GM20000 (cell line): Measurements from ENCODE around the gene LRRC61.
A peak's percentile ranks its signal among the peaks of the same experiment; 100 is the strongest.

ENCODE experiments used
- DNase-seq: peaks from one replicate; pipeline ENCODE4 v3.0.0; 2012; ENCODE audit warnings: low spot score
- CTCF ChIP-seq: IDR thresholded peaks from 2 replicates; pipeline ENCODE4 v1.5.1; 2012; ENCODE audit warnings: mild to moderate bottlenecking, control low read depth; ENCODE audit errors: extremely low read depth, missing control alignments

Gene LRRC61

GRCh38 chr7:150379441-150380379 is 56.6 kb downstream of the LRRC61 start:
- TF ChIP-seq CTCF: no peak
- DNase-seq: no peak

- DNase-seq: peak; percentile 77
- TF ChIP-seq CTCF: no peak
Measured at GRCh38 chr7:150380463-150380862, 57.3 kb downstream of the LRRC61 start.

GRCh38 chr7:150381096-150381495 is 57.9 kb downstream of the LRRC61 start:
- TF ChIP-seq CTCF: no peak
- no peak for DNase-seq

- no peak for TF ChIP-seq CTCF
- DNase-seq: no peak
Measured at GRCh38 chr7:150381785-150382122, 58.6 kb downstream of the LRRC61 start.

- no peak for DNase-seq
- no peak for TF ChIP-seq CTCF
Measured at GRCh38 chr7:150382123-150382843, 59.1 kb downstream of the LRRC61 start.

GRCh38 chr7:150382844-150383225 is 59.7 kb downstream of the LRRC61 start:
- no peak for TF ChIP-seq CTCF
- no peak for DNase-seq

- TF ChIP-seq CTCF: no peak
- DNase-seq: no peak
Measured at GRCh38 chr7:150383710-150384397, 60.7 kb downstream of the LRRC61 start.
